Aorta (tissue), 5 donors: Measurements from ENCODE around the gene SIRT4. TPM values are rescaled to one million over a fixed set of nuclear protein-coding genes. Genes with fewer than 3 reads are reported as not detected.

Source experiments
- ATAC-seq: fragments of 200-7000 bp; cut with Tn5 transposase; one replicate; pipeline ENCODE4 v1.9.1; 2022; ENCODE audit warnings: moderate library complexity; ENCODE audit not compliant: low FRiP score
- DNase-seq, 2 donors: peaks; one replicate each; pipeline ENCODE4 v3.0.0-alpha.2; 2020
- H3K27ac ChIP-seq, 2 donors: one replicate each; pipeline ENCODE4 v1.5.1; 2013; ENCODE audit warnings: low read length in 2 of 2, mild to moderate bottlenecking in 2 of 2, moderate library complexity in 2 of 2, control low read depth in 1 of 2, inconsistent platforms in 1 of 2, low read depth in 1 of 2
- H3K27me3 ChIP-seq, 2 donors: one replicate each; pipeline ENCODE4 v1.6.1; 2013; ENCODE audit warnings: control low read depth in 1 of 2, low read length in 1 of 2, mild to moderate bottlenecking in 1 of 2, moderate library complexity in 1 of 2; ENCODE audit not compliant: insufficient read depth in 2 of 2, control insufficient read depth in 1 of 2
- H3K36me3 ChIP-seq, 2 donors: one replicate each; pipeline ENCODE4 v1.6.1; 2013; ENCODE audit warnings: control low read depth in 1 of 2, low read length in 1 of 2, mild to moderate bottlenecking in 1 of 2; ENCODE audit not compliant: insufficient read depth in 2 of 2, control insufficient read depth in 1 of 2
- H3K4me1 ChIP-seq, 2 donors: one replicate each; pipeline ENCODE4 v1.6.1; 2013; ENCODE audit warnings: low read length in 2 of 2, control low read depth in 1 of 2, mild to moderate bottlenecking in 1 of 2, moderate library complexity in 1 of 2; ENCODE audit not compliant: insufficient read depth in 2 of 2, control insufficient read depth in 1 of 2
- H3K4me3 ChIP-seq, 2 donors: one replicate each; pipeline ENCODE4 v1.5.1; 2013; ENCODE audit warnings: low read length in 2 of 2, control low read depth in 1 of 2, mild to moderate bottlenecking in 1 of 2
- H3K9me3 ChIP-seq: one replicate; pipeline ENCODE4 v1.6.1; 2013; ENCODE audit warnings: mild to moderate bottlenecking, low read length; ENCODE audit not compliant: control insufficient read depth
- WGBS, 2 donors: extraction: QIAGEN DNeasy Blood & Tissue Kit; methylation state at CpG; one replicate each; pipeline ENCODE4 v1.1.7; 2013; 5-methylcytosine and 5-hydroxymethylcytosine counted together
- intact Hi-C, 2 donors: fragments of 100-400 bp; cut with DNase I; formaldehyde crosslinking; loops; one replicate each; pipeline versions ENCODE4 v1.14.2 to v1.15.0; 2022
- polyA plus RNA-seq, 2 donors: library from polyadenylated mRNA; stranded (reverse); fragments of 200-250 nt; gene quantifications; one replicate each; pipeline ENCODE4 v1.2.3, GENCODE V29; 2013
- total RNA-seq, 2 donors: library from RNA; stranded (reverse); fragmentation: NEBNext Ultra II Directional; extraction: Animal tissue kit (Norgen Biotek cat#: 25700); gene quantifications; one replicate each; pipeline ENCODE4 v1.2.1, GENCODE V29; 2021
- donor health status: healthy with polysubstance abuse.
- donor health status: Bipolar disorder and iron deficiency.
- donor health status: DM: no; HTN: no; CAD: no.
- donor health status: DM: no; HTN: no; CAD: no.
- donor health status: DM: yes; HTN: yes; CAD: no.

The SIRT4 gene
- total and polyA plus RNA-seq, 4 donors: 0.39 to 2.5 (median 1.7) TPM

- intact Hi-C loops: no loop called here
- Histone ChIP-seq H3K9me3 (no peaks in the 10 kb centered on the region), H3K36me3 (no peaks in the 10 kb centered on the region), H3K27ac (peak overlapping the region in 1 of 2 donors; percentile 76), H3K4me3 (peak overlapping the region in 1 of 2 donors; percentile 68), H3K4me1 (peaks cover 3 to 4% of the 10 kb centered on the region in 2 donors), H3K27me3 (no peaks in the 10 kb centered on the region)
- ATAC-seq (peak; percentile 1), DNase-seq (no peak)
- 52 to 56% methylated on average over 10 of the region's 10 CpGs for WGBS, 2 donors
Observed at GRCh38 chr12:120261951-120262851, 39.9 kb upstream of the SIRT4 start.

GRCh38 chr12:120262852-120263747 is 39.0 kb upstream of the SIRT4 start:
- peak; percentile 65 to 79 for DNase-seq

GRCh38 chr12:120263748-120264085 is 38.4 kb upstream of the SIRT4 start:
- Histone ChIP-seq H3K9me3 (no peaks in the 10 kb centered on the region), H3K27me3 (no peaks in the 10 kb centered on the region), H3K4me3 (peak overlapping the region; percentile 0 to 68), H3K4me1 (peaks cover 3 to 4% of the 10 kb centered on the region in 2 donors), H3K27ac (peak overlapping the region; percentile 2 to 76), H3K36me3 (no peaks in the 10 kb centered on the region)
- WGBS, 2 donors: 3% methylated on average over 5 of the region's 5 CpGs
- ATAC-seq (no peak), DNase-seq (no peak)
- intact Hi-C loops: no loop called here

More at GRCh38 chr12:120262852-120263747, 39.0 kb upstream of the SIRT4 start:
- Histone ChIP-seq H3K4me1 (peaks cover 3 to 4% of the 10 kb centered on the region in 2 donors), H3K36me3 (no peaks in the 10 kb centered on the region), H3K27me3 (no peaks in the 10 kb centered on the region), H3K27ac (peak overlapping the region; percentile 2 to 76), H3K4me3 (peak overlapping the region; percentile 0 to 68), H3K9me3 (no peaks in the 10 kb centered on the region)
- intact Hi-C loops: no loop called here
- 4 to 6% methylated on average over 15 of the region's 15 CpGs for WGBS, 2 donors
- ATAC-seq: peak; percentile 8

GRCh38 chr12:120264086-120264903 is 37.8 kb upstream of the SIRT4 start:
- Histone ChIP-seq H3K4me1 (peaks cover 3 to 4% of the 10 kb centered on the region in 2 donors), H3K4me3 (peak overlapping the region; percentile 68 to 88), H3K27ac (peak overlapping the region; percentile 46 to 76), H3K9me3 (no peaks in the 10 kb centered on the region), H3K36me3 (no peaks in the 10 kb centered on the region), H3K27me3 (no peaks in the 10 kb centered on the region)
- WGBS, 2 donors: 3 to 6% methylated on average over 15 of the region's 15 CpGs
- DNase-seq (no peak), ATAC-seq (peak; percentile 19)
- intact Hi-C loops: no loop called here

- Histone ChIP-seq H3K27me3 (no peaks in the 10 kb centered on the region), H3K36me3 (no peaks in the 10 kb centered on the region), H3K9me3 (no peaks in the 10 kb centered on the region), H3K4me1 (peaks cover 3 to 4% of the 10 kb centered on the region in 2 donors), H3K4me3 (peak overlapping the region; percentile 68 to 88), H3K27ac (peak overlapping the region; percentile 46 to 76)
- intact Hi-C loops: loop anchor here (1.0 kb wide), 1 partner anchor 37 kb away; no protein-coding TSS in a partner anchor
- 0 to 2% methylated on average over 16 to 29 of the region's 29 CpGs for WGBS, 2 donors
- DNase-seq: no peak
- no peak for ATAC-seq
Observed at GRCh38 chr12:120264904-120265472, 37.1 kb upstream of the SIRT4 start.

GRCh38 chr12:120265473-120266179 is 36.5 kb upstream of the SIRT4 start, which contains the start of gene PXN:
PXN (minus strand) TSS chr12:120265730; CDS start chr12:120265629, 101 bp downstream.
- H3K4me1 ChIP-seq: peaks cover 3 to 4% of the 10 kb centered on the region in 2 donors
- 1% methylated on average over 42 to 81 of the region's 81 CpGs for WGBS, 2 donors
- intact Hi-C loops: loop anchor here (1.0 kb wide), 1 partner anchor 37 kb away; no protein-coding TSS in a partner anchor

GRCh38 chr12:120266180-120266870 is 35.8 kb upstream of the SIRT4 start:
- Histone ChIP-seq H3K27ac (no peak overlapping the region), H3K27me3 (no peaks in the 10 kb centered on the region), H3K36me3 (no peaks in the 10 kb centered on the region), H3K9me3 (no peaks in the 10 kb centered on the region), H3K4me1 (peaks cover 3 to 4% of the 10 kb centered on the region in 2 donors), H3K4me3 (no peak overlapping the region)
- ATAC-seq (no peak), DNase-seq (no peak)
- intact Hi-C loops: no loop called here
- WGBS, 2 donors: 38% methylated on average over 8 of the region's 8 CpGs

More at GRCh38 chr12:120265473-120266179, 36.5 kb upstream of the SIRT4 start, which contains the start of gene PXN:
- DNase-seq (peak; percentile 91 to 97), ATAC-seq (peak; percentile 93)
- H3K4me3 ChIP-seq: peak within 1 kb of the TSS; percentile 68 to 88
- peak within 1 kb of the TSS; percentile 46 to 76 for H3K27ac ChIP-seq
- no peaks in the 10 kb centered on the region for H3K36me3 ChIP-seq
- H3K27me3 ChIP-seq: no peaks in the 10 kb centered on the region
- H3K9me3 ChIP-seq: no peaks in the 10 kb centered on the region
